Measurements from ENCODE around the gene PPP1R9A.

- TF ChIP-seq EP300 (IDR thresholded peaks at IDR 0.05; ENCODE audit: borderline replicate concordance in 1 of 2, control insufficient read depth in 1 of 2, low read depth in 2 of 2, low read length in 2 of 2) (no peak), CEBPB (IDR thresholded peaks at IDR 0.05; ENCODE audit: borderline replicate concordance in 1 of 2, low read depth in 2 of 2, low read length in 2 of 2) (no peak), TARDBP (IDR thresholded peaks at IDR 0.05; ENCODE audit: borderline replicate concordance) (no peak)
- TF ChIP-seq, protein P1, sequence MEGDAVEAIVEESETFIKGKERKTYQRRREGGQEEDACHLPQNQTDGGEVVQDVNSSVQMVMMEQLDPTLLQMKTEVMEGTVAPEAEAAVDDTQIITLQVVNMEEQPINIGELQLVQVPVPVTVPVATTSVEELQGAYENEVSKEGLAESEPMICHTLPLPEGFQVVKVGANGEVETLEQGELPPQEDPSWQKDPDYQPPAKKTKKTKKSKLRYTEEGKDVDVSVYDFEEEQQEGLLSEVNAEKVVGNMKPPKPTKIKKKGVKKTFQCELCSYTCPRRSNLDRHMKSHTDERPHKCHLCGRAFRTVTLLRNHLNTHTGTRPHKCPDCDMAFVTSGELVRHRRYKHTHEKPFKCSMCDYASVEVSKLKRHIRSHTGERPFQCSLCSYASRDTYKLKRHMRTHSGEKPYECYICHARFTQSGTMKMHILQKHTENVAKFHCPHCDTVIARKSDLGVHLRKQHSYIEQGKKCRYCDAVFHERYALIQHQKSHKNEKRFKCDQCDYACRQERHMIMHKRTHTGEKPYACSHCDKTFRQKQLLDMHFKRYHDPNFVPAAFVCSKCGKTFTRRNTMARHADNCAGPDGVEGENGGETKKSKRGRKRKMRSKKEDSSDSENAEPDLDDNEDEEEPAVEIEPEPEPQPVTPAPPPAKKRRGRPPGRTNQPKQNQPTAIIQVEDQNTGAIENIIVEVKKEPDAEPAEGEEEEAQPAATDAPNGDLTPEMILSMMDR (IDR thresholded peaks at IDR 0.05 in 2 of 3, conservative IDR thresholded peaks at IDR 0.05 in 1 of 3; ENCODE audit: control insufficient read depth in 2 of 3, extremely low read depth in 1 of 3, insufficient read depth in 1 of 3, low read depth in 3 of 3, low read length in 3 of 3), result no peak
These were observed 415.0 kb downstream of the PPP1R9A start for GRCh38 chr7:95322396-95322795.

Measured in GM12878 (cell line).